ENCODE measurements around the gene TEX48.

TEX48 gene

DNA sequence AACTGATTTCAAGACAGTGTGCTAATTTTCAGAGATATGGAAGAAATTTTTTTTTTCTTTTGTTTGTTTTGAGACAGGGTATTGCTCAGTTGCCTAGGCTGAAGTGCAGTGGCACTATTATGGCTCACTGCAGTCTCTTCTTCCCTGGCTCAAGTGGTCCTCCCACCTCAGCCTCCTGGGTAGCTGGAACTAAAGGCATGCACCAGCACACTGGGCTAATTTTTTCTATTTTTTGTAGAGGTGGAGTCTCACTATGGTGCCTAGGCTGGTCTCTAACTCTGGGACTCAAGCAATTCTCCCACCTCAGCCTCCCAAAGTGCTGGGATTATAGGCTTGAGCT, 9.9 kb upstream of the TEX48 start:
- no peak for DNase-seq

GRCh38 chr9:114691046-114691955, 9.3 kb upstream of the TEX48 start:
- DNase-seq = no peak

- DNase-seq = no peak
Observed at GRCh38 chr9:114690308-114690707, 8.3 kb upstream of the TEX48 start.

DNA sequence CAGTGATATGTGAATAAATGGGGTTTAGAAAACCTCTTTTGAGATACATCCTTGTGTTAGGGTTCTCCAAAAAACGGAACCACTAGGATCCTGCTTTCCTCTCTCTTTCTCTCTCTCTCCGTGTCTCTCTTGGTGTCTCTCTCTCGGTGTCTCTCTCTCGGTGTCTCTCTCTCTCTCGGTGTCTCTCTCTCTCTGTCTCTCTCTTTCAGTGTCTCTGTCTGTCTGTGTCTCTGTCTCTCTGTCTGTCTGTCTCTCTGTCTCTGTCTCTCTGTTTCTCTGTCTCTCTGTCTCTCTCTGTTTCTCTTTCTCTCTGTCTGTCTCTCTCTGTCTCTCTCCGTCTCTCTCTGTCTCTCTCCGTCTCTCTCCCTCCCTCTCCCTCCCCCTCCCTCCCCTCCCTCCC, 7.8 kb upstream of the TEX48 start:
- no peak for DNase-seq

GRCh38 chr9:114688909-114689610, 7.1 kb upstream of the TEX48 start:
- no peak for DNase-seq

- no peak for DNase-seq
Observed at GRCh38 chr9:114688379-114688778, 6.4 kb upstream of the TEX48 start.

DNA sequence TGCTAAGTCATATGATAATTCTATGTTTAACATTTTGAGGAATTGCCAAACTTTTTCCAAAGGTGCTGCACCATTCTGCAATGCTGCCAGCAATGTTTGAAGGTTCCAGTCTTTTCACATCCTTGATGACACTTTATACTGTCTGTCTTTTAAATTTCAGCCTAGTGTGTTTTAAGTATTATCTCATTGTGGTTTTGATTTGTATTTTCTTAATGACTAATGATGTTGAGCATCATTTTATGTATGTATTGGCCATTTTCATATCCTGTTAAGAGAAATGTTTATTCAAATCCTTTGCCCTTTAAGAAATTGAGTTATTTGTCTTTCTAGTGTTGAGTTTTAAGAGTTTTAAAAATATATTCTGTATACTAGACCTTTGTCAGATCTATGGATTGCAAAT, 5.0 kb upstream of the TEX48 start:
- no peak for DNase-seq

- DNase-seq = no peak
Observed at GRCh38 chr9:114685951-114686350, 4.0 kb upstream of the TEX48 start.

GRCh38 chr9:114684036-114684435, 2.0 kb upstream of the TEX48 start:
- no peak for DNase-seq

DNA sequence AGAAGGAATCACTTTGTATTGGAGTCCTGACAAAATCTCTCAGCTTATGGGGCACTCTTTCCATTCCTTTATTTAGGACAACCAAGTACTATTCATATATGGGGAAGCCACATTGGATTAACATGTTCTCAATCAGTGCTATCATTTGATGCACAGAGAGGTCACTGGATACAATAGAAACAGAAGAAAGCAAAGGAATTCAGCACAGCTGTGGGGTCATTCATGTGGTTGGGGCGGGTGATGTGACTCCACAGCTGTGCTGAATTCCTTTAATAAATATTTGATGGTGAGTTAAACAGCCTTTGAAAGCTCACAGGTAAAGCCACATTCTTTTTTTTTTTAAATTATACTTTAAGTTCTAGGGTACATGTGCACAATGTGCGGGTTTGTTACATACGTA, 854 bp upstream of the TEX48 start:
- DNase-seq = no peak

GRCh38 chr9:114680259-114681001, 1.6 kb downstream of the TEX48 start:
- DNase-seq = no peak

GRCh38 chr9:114678795-114679194, 3.2 kb downstream of the TEX48 start:
- DNase-seq = no peak

DNA sequence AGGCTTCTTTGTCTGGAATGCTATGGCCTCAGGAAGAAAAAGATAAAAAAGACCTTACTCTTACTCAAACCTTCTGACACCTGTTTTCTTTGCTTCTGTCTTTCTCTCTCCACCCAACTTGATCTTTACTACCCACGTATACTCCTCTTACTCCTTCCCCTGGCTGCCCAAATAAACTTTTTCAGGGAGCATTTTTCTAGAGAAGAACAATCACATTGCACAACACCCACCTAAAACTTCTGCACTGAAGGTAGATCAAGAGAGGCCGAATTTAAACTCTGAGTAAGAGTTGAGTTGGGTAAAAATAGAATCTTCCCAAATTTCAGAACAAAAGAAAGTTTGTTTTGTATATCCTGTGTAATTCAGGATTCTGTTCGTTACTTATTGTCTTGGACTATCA, 3.9 kb downstream of the TEX48 start:
- DNase-seq = no peak

GRCh38 chr9:114677418-114677817, 4.6 kb downstream of the TEX48 start:
- no peak for DNase-seq

DNA sequence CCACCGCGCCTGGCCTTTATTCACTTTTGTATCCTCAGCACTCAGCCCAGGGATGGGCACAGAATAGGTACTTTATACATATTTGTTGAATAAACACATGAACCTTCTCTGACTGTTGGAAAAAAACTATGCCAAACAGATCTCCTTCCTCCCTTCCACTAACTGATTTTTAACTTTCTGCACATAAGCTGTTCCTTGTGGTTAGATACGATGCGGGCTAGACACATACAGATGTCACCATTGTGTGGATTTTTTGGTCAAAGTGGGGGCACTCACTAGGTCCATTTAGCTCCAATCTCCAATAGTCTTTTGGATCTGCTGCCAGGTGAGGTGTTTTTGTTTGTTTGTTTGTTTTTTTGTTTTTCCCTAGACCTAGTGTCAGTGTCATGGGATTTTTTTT, 5.1 kb downstream of the TEX48 start:
- DNase-seq = no peak

DNA sequence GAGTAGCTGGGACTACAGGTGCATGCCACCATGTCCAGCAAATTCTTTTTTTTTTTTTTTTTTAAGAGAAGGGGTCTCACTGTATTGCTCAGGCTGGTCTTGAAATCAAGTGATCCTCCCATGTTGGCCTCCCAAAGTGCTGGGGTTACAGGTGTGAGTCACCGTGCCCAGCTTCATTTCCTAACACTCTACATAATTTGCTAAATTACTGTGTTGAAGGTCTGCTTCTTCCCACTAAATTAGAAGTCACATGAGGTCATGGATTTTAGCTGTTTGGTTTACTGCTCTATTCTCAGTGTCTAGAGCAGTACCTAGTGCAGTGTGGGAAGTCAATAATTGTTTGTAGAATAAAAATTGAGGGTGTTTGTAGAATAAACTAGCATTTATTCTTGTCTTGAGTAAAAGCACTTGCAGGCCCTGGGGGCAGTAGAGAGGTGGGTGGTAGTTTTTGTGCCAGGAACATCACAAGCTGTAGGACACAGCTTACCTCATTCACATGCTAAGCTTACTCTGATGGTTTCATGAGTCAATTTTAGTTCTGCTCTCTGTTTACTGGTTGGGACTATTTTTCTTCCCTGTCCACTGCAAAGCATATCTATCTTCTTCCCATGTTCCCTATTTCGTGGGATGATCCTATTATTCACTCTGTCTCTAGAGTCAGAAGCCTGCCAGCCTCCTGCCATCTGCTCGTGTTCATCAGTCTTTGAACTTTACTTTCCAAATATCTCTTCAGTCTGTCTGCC, 7.0 kb downstream of the TEX48 start:
- no peak for DNase-seq

GRCh38 chr9:114674076-114674797, 7.8 kb downstream of the TEX48 start:
- no peak for DNase-seq

DNA sequence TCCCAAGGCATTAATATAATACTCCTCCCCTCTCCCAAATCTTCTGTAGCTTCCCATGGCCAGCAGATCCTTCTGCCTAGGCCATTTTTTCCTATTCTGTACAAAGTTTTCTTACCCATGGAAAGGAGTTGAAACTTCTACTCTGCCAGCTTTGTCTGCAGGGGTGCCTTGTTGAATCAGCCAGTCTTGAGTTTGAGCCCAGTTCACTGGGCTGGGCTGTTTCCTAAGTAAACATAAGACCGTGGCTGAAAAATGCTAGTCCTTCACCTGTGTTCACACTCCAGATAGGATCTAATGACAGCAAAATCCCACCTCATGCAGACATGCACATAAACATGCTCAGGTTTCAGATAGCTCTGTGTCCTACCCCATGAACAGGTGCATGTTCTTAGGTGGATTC, 10.4 kb downstream of the TEX48 start:
- DNase-seq = no peak

- no peak for DNase-seq
Observed at GRCh38 chr9:114669961-114670360, 12.0 kb downstream of the TEX48 start.

DNA sequence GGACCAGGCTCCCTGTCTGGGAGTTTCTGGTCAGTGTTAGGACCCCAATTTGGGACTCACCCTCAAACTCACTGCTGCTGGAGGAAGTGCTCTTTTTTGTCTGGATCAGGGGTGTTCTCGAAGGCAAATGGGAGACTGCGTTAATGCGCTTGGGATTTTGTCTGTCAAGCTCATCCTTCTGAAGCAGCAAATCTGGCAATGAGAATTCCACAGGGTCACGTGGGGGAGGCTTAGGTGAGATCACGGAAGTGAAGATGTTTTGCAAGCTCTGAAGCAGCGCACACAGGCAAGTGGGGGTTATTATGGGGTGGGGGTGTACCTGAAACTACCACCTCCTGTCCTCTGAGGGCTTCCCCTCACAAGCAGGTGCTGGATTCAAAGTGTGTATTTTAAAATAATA, 13.8 kb downstream of the TEX48 start:
- no peak for DNase-seq

DNA sequence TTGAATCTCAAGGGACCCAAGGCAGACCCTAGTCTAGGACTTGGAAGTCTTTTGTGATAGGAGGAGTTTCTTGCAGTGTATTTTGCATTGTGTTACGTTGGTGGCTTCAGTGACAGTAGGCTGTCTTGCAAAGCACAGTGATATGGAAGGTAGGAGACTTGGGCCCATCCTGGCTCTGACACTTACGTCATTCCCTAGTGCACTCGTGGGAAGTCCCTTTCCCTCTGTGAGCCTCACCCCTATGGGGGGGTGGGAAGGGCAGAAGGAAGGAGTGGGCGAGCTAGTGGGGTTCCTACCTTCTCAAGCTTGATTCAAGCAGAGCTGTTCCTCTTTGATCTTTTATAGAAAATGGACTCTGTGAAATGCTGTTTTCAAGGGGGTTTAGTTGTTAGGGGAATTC, 15.1 kb downstream of the TEX48 start:
- DNase-seq = no peak

- DNase-seq = no peak
Observed at GRCh38 chr9:114666401-114666800, 15.6 kb downstream of the TEX48 start.
